GM10266 (cell line): Measurements from ENCODE around the gene GGA1.

Experiments used
- DNase-seq: peaks from one replicate; pipeline ENCODE4 v3.0.0; 2012; ENCODE audit errors: extremely low spot score
- TF ChIP-seq, protein P1 (sequence below): IDR thresholded peaks from 2 replicates; pipeline ENCODE4 v1.5.1; 2012; ENCODE audit warnings: mild to moderate bottlenecking, low read depth; ENCODE audit not compliant: control insufficient read depth, insufficient read depth; ENCODE audit errors: missing control alignments

Gene GGA1

DNA sequence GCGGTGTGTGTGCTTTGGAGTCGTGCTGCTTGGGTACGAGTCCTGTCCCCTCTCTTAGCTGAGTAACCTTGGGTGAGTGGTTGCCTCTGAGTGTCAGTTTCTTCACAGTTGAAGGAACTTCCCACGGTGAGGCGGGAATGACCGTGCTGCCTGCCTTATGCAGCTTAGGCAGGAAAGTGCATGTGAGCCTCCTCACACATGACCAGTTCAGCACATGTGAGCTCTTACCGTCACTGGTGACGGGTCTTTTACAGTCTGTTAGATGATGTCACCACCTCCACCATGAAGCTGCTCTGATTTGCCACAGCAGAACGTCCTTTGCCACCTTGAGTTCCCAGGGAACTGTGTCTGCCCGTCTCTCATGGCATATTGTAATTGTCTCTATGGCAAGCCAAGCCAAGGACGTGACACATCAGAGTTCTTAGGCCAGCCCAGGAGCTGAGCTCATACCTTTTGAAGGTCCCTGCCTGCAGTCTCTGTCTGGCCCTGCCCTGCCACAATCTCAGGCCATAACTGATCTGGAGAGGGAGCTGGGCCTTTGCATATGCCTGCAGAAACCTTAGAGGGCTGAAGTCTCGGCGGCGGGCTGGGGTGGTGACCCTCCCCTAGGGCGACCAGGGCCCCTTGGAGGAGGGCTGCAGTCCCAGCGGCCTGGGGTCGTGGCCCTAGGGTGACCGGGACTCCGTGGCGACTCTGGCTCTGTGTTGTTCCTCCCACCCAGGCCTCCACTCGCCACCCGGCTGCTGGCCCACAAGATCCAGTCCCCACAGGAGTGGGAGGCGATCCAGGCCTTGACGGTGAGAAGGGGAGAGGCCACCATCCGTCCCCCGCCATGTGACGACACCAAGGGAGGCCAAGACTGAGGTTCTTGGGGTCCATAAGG lies 7.8 kb downstream of the GGA1 start:
- no peak for DNase-seq

DNA sequence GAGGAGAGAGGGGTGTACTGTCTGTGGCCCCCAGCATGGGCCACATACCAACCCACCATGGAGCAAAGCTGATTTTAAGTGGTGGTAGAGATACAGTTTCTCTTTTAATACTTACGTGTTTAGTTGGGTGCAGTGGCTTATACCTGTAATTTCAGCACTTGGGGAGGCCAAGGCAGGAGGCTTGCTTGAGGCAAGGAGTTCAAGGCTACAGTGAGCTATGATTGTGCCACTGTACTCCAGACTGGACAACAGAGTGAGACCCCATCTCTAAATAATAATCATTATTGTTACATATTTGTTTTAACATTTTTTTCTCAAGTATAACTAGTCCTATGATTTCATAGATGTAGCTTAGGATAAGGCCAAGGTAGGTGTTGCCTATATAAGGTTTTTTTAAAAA lies 8.8 kb downstream of the GGA1 start:
- no peak for DNase-seq
- TF ChIP-seq, protein P1, sequence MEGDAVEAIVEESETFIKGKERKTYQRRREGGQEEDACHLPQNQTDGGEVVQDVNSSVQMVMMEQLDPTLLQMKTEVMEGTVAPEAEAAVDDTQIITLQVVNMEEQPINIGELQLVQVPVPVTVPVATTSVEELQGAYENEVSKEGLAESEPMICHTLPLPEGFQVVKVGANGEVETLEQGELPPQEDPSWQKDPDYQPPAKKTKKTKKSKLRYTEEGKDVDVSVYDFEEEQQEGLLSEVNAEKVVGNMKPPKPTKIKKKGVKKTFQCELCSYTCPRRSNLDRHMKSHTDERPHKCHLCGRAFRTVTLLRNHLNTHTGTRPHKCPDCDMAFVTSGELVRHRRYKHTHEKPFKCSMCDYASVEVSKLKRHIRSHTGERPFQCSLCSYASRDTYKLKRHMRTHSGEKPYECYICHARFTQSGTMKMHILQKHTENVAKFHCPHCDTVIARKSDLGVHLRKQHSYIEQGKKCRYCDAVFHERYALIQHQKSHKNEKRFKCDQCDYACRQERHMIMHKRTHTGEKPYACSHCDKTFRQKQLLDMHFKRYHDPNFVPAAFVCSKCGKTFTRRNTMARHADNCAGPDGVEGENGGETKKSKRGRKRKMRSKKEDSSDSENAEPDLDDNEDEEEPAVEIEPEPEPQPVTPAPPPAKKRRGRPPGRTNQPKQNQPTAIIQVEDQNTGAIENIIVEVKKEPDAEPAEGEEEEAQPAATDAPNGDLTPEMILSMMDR: no peak

More for the DNA sequence above, 7.8 kb downstream of the GGA1 start:
- TF ChIP-seq, protein P1: no peak

DNA sequence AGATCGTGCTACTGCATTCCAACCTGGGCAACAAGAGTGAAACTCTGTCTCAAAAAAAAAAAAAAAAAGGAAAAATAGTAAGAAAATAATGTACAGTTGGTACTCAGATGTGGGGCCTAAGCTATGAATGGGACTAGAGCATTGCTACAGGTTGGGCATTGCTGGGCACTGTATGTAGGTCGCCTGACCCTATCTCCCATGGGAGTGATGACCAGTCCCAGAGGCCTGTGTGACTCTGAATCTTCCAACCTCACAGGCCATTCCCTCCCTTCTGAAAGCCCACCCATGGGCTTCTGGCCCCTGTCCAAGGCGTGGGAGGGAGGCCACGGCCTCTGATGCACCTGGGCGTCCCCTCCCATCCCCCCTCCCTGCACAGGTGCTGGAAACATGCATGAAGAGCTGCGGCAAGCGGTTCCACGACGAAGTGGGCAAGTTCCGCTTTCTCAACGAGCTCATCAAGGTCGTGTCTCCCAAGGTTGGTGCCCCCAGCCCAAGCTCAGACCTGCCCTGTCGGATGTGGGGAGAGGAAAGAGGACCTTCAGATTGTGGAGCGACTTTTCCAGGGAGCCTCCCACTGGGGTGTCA lies 9.5 kb downstream of the GGA1 start:
- no peak for DNase-seq
- TF ChIP-seq, protein P1: no peak

DNA sequence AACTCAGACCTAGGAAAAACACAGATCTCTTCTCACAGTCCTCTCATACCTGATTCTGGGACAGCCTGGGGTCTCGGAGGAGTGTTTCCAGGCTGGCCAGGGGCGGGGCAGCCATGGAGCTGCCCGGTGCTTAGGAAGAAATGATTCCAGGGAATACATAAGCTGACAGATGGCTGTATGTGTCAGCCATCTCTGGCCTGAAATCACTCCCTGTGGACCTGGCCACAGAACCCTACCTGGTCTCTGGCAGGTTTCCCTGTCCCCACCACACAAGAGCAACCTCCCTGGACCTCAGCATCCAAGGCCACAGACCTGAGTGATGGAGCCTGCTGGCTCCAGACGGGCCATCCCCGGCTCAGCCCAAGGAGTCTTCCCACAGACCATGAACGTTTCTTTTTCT lies 10.0 kb downstream of the GGA1 start:
- TF ChIP-seq, protein P1: no peak
- no peak for DNase-seq

DNA sequence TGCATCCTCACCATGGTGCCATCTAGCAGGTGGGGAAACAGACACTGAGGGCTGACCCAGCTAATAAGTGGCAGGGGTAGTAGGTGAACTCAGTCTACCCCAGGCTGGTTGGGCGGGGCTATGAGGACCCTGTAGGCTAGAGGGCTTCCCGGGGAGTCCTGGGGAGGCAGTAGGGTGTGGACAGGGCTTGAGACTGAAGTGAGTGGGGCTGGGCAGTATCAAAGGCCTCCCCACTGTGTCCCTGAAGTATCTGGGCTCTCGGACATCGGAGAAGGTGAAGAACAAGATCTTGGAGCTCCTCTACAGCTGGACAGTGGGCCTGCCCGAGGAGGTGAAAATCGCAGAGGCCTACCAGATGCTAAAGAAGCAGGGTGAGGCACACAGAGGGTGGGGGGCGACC lies 11.4 kb downstream of the GGA1 start:
- TF ChIP-seq, protein P1: no peak
- DNase-seq: no peak

DNA sequence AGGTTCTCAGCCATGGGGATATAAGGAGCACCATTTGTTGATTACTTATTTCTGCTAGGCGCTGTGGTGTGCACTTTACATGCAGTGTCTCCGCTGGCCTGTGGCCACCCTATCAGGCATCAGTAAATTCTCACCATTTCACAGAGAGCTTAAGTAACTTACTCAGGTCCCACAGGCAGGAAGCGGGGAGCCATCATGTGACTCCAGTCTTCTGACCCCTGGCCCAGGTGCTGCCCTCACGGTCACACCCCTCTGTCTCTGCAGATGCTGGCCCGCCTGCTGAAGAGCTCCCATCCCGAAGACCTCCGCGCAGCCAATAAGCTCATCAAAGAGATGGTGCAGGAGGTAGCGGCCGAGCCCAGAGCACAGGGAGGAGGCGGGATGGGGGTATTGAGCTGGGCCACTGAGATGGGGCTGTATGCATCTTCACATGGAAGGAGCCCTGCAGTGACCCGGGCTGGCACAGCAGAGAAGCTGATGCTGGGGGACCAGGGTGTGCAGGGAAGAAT lies 12.8 kb downstream of the GGA1 start:
- TF ChIP-seq, protein P1: no peak
- no peak for DNase-seq
